Fibroblast of pulmonary artery (primary cell): ENCODE results near the gene SCCPDH.

Source experiments
- DNase-seq: peaks from one replicate; pipeline ENCODE4 v3.0.0-alpha.2; 2010; ENCODE audit warnings: low read depth
- H3K4me3 ChIP-seq: replicated peaks from 2 replicates; pipeline ENCODE4 v1.5.1; 2011; ENCODE audit warnings: low read depth, mild to moderate bottlenecking, control low read depth, low read length, moderate library complexity
- CTCF ChIP-seq: IDR thresholded peaks from 2 replicates; pipeline ENCODE4 v1.5.1; 2011; ENCODE audit warnings: mild to moderate bottlenecking, control low read depth, low read length, inconsistent platforms; ENCODE audit errors: missing control alignments

The SCCPDH gene

GRCh38 chr1:246797157-246797556 lies 72.9 kb downstream of the SCCPDH start:
- no peak for DNase-seq
- H3K4me3 ChIP-seq: no peak overlapping the region
- no peak for TF ChIP-seq CTCF

DNA sequence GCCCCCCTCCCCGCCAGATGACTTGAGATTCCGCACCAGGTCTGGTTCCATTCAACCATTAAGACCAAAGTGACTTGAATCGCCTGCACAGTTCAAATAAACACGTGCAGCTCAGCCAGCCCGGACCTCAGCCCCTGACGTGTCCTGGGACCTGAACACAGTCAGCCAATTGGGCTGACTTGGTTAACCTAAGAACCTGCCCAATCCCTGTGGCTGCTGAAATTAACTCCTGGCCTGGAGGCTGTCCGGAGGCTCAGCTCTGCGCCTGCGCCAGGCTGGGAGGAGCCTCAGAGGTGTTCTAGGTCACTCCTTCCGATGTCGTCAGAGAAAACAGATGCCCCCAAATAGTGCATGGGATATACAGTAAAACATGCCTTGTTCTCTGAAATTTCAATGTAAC lies 73.4 kb downstream of the SCCPDH start:
- no peak for TF ChIP-seq CTCF
- no peak for DNase-seq
- H3K4me3 ChIP-seq: no peak overlapping the region

DNA sequence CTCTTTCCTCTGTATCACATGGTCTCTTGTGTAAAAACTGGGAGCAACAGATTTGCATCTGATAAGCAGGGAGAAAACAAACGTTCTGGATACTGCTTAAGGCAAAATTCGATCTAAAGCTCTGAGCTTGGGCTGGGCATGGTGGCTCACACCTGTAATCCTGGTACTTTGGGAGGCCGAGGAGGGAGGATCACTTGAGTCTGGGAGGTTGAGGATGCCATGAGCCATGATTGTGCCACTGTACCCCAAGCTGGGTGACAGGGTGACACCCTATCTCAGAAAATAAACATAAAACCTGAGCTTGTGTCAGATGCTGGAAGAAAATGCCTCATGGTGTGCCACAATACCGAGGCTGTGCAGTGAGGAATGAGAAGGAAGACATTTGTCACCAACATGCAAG lies 73.9 kb downstream of the SCCPDH start:
- TF ChIP-seq CTCF: no peak
- H3K4me3 ChIP-seq: no peak overlapping the region
- DNase-seq: no peak

DNA sequence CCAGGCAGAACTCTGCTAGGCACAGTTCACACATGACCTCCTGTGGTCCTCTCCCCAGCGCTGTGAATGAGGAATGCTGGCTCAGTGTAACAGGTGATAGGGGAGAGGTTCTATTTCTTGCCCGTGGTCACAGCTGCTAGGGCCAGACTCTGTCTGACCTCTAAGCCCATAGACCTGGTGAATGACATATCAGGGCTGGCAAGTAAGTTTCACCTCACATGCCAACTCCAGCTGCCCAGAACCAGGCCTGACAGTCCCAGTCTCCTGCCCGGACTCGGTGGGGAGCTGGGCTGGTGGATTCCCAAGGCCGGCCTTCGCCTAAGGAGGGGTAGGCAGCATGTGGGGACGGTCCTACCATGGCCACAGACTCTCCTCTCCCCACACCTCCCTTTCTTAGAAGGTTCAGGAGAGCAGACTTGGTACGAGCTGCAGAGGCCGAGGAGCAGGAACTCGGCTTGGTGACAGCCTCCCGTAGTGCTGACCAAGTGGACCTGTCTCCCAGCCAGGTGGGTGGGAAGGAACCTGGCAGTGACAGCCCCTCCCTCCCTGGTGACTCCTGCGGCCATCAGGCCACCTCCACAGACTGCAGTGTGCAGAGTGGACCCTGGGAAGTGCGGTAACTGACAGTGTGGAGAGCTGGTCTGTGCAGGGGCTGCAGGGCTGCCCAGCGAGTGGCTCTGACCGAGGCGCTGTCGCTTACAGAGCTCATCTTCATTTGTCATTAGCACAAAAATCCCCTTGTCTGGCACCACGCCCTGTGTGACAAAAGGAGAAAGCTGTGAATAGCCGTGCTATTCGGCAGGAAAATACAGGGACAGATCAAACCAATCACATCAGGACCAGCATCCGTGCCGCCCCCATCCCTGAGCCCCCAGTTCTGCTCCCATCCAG lies 74.6 kb downstream of the SCCPDH start:
- DNase-seq: no peak
- TF ChIP-seq CTCF: no peak

DNA sequence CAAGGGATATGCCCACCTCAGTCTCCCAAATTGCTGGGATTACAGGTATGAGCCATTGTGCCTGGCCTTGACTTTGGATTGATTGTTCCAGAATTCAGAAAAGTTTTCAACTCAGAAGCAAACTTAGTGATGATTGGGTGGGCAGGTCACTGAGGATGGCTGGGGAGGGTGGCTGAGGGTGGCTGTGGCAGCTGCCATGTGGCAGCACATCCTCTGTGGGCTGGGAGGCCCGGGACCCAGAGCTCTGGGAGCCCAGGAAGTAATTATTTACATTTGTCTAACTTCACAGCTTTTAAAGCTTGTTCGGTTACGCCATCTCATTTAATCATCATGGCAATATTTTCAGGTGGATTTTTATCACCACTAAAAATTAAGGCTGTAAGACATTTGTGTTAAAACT lies 76.1 kb downstream of the SCCPDH start:
- no peak for TF ChIP-seq CTCF

More for the DNA sequence above, 74.6 kb downstream of the SCCPDH start:
- no peak overlapping the region for H3K4me3 ChIP-seq

GRCh38 chr1:246800756-246801155 lies 76.5 kb downstream of the SCCPDH start:
- no peak overlapping the region for H3K4me3 ChIP-seq
- no peak for DNase-seq
- TF ChIP-seq CTCF: no peak

More for the DNA sequence above, 76.1 kb downstream of the SCCPDH start:
- no peak overlapping the region for H3K4me3 ChIP-seq
- DNase-seq: no peak
